HG02885 (cell line): ENCODE data around the gene PARVA.

ENCODE experiments used
- ATAC-seq: cut with Tn5 transposase; IDR thresholded peaks from one replicate; pipeline ENCODE4 v1.9.1; 2021; ENCODE audit warnings: mild to moderate bottlenecking; ENCODE audit not compliant: unreplicated experiment, poor library complexity

The PARVA gene

GRCh38 chr11:12542186-12542935 is 165.0 kb downstream of the PARVA start:
- no peak for ATAC-seq

- ATAC-seq = no peak
Measured at GRCh38 chr11:12543596-12544415, 166.4 kb downstream of the PARVA start.

- ATAC-seq = no peak
Measured at GRCh38 chr11:12544986-12545775, 167.8 kb downstream of the PARVA start.

- no peak for ATAC-seq
Measured at GRCh38 chr11:12546122-12546521, 168.8 kb downstream of the PARVA start.

GRCh38 chr11:12546660-12547059 is 169.3 kb downstream of the PARVA start:
- no peak for ATAC-seq

GRCh38 chr11:12547953-12548650 is 170.7 kb downstream of the PARVA start:
- ATAC-seq = no peak

GRCh38 chr11:12552692-12553091 is 175.3 kb downstream of the PARVA start:
- no peak for ATAC-seq

GRCh38 chr11:12554122-12554521 is 176.8 kb downstream of the PARVA start:
- ATAC-seq = no peak

GRCh38 chr11:12556155-12556554 is 178.8 kb downstream of the PARVA start:
- no peak for ATAC-seq

GRCh38 chr11:12556788-12557384 is 179.5 kb downstream of the PARVA start:
- no peak for ATAC-seq

- no peak for ATAC-seq
Measured at GRCh38 chr11:12559011-12559410, 181.6 kb downstream of the PARVA start.

- no peak for ATAC-seq
Measured at GRCh38 chr11:12560362-12560761, 183.0 kb downstream of the PARVA start.

- ATAC-seq = no peak
Measured at GRCh38 chr11:12560861-12561260, 183.5 kb downstream of the PARVA start.

GRCh38 chr11:12564012-12564411 is 186.6 kb downstream of the PARVA start:
- ATAC-seq = no peak

GRCh38 chr11:12565406-12565805 is 188.0 kb downstream of the PARVA start:
- ATAC-seq = no peak

- no peak for ATAC-seq
Measured at GRCh38 chr11:12567746-12568460, 190.5 kb downstream of the PARVA start.

GRCh38 chr11:12569499-12570425 is 192.4 kb downstream of the PARVA start:
- no peak for ATAC-seq
